ENCODE measurements around the gene SPIRE2. TPM values are rescaled to one million over a fixed set of nuclear protein-coding genes. Genes with fewer than 3 reads are reported as not detected.
A peak's percentile ranks its signal among the peaks of the same experiment; 100 is the strongest.

The SPIRE2 gene
- total RNA-seq, 8 experiments from 2014 or later: 3.7 to 21.5 (median 14.0) TPM

GRCh38 chr16:89904606-89905510 lies 76.6 kb downstream of the SPIRE2 start:
- H3K4me1 ChIP-seq (replicated peaks in 1 of 2): peaks cover 5 to 10% of the 10 kb centered on the region in 2 donors
- 74 to 100% (median 99%) methylated on average over 1 to 12 of the region's 31 CpGs; no CpG with 5 or more reads in 3 of the 10 experiments for WGBS, 10 experiments
- H3K4me3 ChIP-seq: no peak overlapping the region
- in situ Hi-C loops (cut with MboI; ENCODE audit: low pct_unique_long_range_greater_than_20kb in 2 of 9, low sequenced_read_pairs in 9 of 9, unreplicated experiment in 9 of 9): no loop called here
- peak in 2 of 8 experiments; percentile 12 to 22 for ATAC-seq (replicated peaks in 6 of 8)
- H3K27ac ChIP-seq: peak overlapping the region; percentile 71 to 81

GRCh38 chr16:89905511-89906139 lies 77.3 kb downstream of the SPIRE2 start:
- 57 to 100% (median 97%) methylated on average over 1 to 11 of the region's 23 CpGs; no CpG with 5 or more reads in 3 of the 10 experiments for WGBS, 10 experiments
- H3K27ac ChIP-seq: peak overlapping the region; percentile 71 to 81

GRCh38 chr16:89906140-89907025 lies 78.1 kb downstream of the SPIRE2 start:
- H3K4me3 ChIP-seq: no peak overlapping the region
- H3K4me1 ChIP-seq (replicated peaks in 1 of 2): peaks cover 8 to 10% of the 10 kb centered on the region in 2 donors
- in situ Hi-C loops (cut with MboI; ENCODE audit: low pct_unique_long_range_greater_than_20kb in 2 of 9, low sequenced_read_pairs in 9 of 9, unreplicated experiment in 9 of 9): no loop called here
- peak overlapping the region; percentile 71 to 81 for H3K27ac ChIP-seq
- WGBS, 10 experiments: 91 to 100% (median 100%) methylated on average over 3 to 21 of the region's 40 CpGs; no CpG with 5 or more reads in 3 of the 10 experiments
- peak in 5 of 8 experiments; percentile 2 to 66 (median 63) for ATAC-seq (replicated peaks in 6 of 8)

More at GRCh38 chr16:89905511-89906139, 77.3 kb downstream of the SPIRE2 start:
- peak in 5 of 8 experiments; percentile 36 to 81 (median 74) for ATAC-seq (replicated peaks in 6 of 8)
- no peak overlapping the region for H3K4me3 ChIP-seq
- peaks cover 8 to 10% of the 10 kb centered on the region in 2 donors for H3K4me1 ChIP-seq (replicated peaks in 1 of 2)
- in situ Hi-C loops (cut with MboI; ENCODE audit: low pct_unique_long_range_greater_than_20kb in 2 of 9, low sequenced_read_pairs in 9 of 9, unreplicated experiment in 9 of 9): no loop called here

GRCh38 chr16:89907055-89907814 lies 79.0 kb downstream of the SPIRE2 start:
- ATAC-seq (replicated peaks in 6 of 8): no peak
- peaks cover 8 to 10% of the 10 kb centered on the region in 2 donors for H3K4me1 ChIP-seq (replicated peaks in 1 of 2)
- no peak overlapping the region for H3K4me3 ChIP-seq
- in situ Hi-C loops (cut with MboI; ENCODE audit: low pct_unique_long_range_greater_than_20kb in 2 of 9, low sequenced_read_pairs in 9 of 9, unreplicated experiment in 9 of 9): no loop called here
- 95% methylated on average over 4 of the region's 13 CpGs; no CpG with 5 or more reads in 9 of the 10 experiments for WGBS, 10 experiments
- H3K27ac ChIP-seq: no peak overlapping the region

GRCh38 chr16:89908236-89908635 lies 80.0 kb downstream of the SPIRE2 start:
- WGBS, 10 experiments: no CpG with 5 or more reads among the region's 4 CpGs
- peaks cover 8 to 10% of the 10 kb centered on the region in 2 donors for H3K4me1 ChIP-seq (replicated peaks in 1 of 2)
- no peak overlapping the region for H3K27ac ChIP-seq
- in situ Hi-C loops (cut with MboI; ENCODE audit: low pct_unique_long_range_greater_than_20kb in 2 of 9, low sequenced_read_pairs in 9 of 9, unreplicated experiment in 9 of 9): no loop called here
- H3K4me3 ChIP-seq: no peak overlapping the region
- no peak for ATAC-seq (replicated peaks in 6 of 8)

GRCh38 chr16:89909777-89910716 lies 81.8 kb downstream of the SPIRE2 start:
- 35 to 100% (median 80%) methylated on average over 1 to 18 of the region's 47 CpGs; no CpG with 5 or more reads in 2 of the 10 experiments for WGBS, 10 experiments
- peak; percentile 64 to 92 (median 82) for ATAC-seq (replicated peaks in 6 of 8)
- in situ Hi-C loops (cut with MboI; ENCODE audit: low pct_unique_long_range_greater_than_20kb in 2 of 9, low sequenced_read_pairs in 9 of 9, unreplicated experiment in 9 of 9): no loop called here
- Histone ChIP-seq H3K27ac (peak overlapping the region; percentile 7 to 58), H3K4me1 (replicated peaks in 1 of 2) (peaks cover 8 to 10% of the 10 kb centered on the region in 2 donors), H3K4me3 (no peak overlapping the region)

- WGBS, 10 experiments: 64 to 100% methylated on average over 2 to 8 of the region's 27 CpGs; no CpG with 5 or more reads in 8 of the 10 experiments
- peaks cover 4 to 6% of the 10 kb centered on the region in 2 donors for H3K4me1 ChIP-seq (replicated peaks in 1 of 2)
- H3K4me3 ChIP-seq: no peak overlapping the region
- in situ Hi-C loops (cut with MboI; ENCODE audit: low pct_unique_long_range_greater_than_20kb in 2 of 9, low sequenced_read_pairs in 9 of 9, unreplicated experiment in 9 of 9): no loop called here
- ATAC-seq (replicated peaks in 6 of 8): peak in 1 of 8 experiments; percentile 1
- no peak overlapping the region for H3K27ac ChIP-seq
These were observed 82.6 kb downstream of the SPIRE2 start for GRCh38 chr16:89910717-89911354.

- Histone ChIP-seq H3K4me3 (no peak overlapping the region), H3K27ac (no peak overlapping the region), H3K4me1 (replicated peaks in 1 of 2) (peaks cover 2 to 4% of the 10 kb centered on the region in 2 donors)
- ATAC-seq (replicated peaks in 6 of 8): no peak
- 95 to 100% (median 98%) methylated on average over 1 to 7 of the region's 14 CpGs; no CpG with 5 or more reads in 6 of the 10 experiments for WGBS, 10 experiments
- in situ Hi-C loops (cut with MboI; ENCODE audit: low pct_unique_long_range_greater_than_20kb in 2 of 9, low sequenced_read_pairs in 9 of 9, unreplicated experiment in 9 of 9): no loop called here
These were observed 83.1 kb downstream of the SPIRE2 start for GRCh38 chr16:89911375-89911774.

GRCh38 chr16:89912143-89912542 lies 83.9 kb downstream of the SPIRE2 start:
- in situ Hi-C loops (cut with MboI; ENCODE audit: low pct_unique_long_range_greater_than_20kb in 2 of 9, low sequenced_read_pairs in 9 of 9, unreplicated experiment in 9 of 9): no loop called here
- Histone ChIP-seq H3K27ac (no peak overlapping the region), H3K4me3 (no peak overlapping the region), H3K4me1 (replicated peaks in 1 of 2) (peaks cover under 1 to 4% of the 10 kb centered on the region in 2 donors)
- WGBS, 10 experiments: 80 to 100% (median 84%) methylated on average over 1 to 5 of the region's 13 CpGs; no CpG with 5 or more reads in 5 of the 10 experiments
- no peak for ATAC-seq (replicated peaks in 6 of 8)

GRCh38 chr16:89912627-89913026 lies 84.4 kb downstream of the SPIRE2 start:
- Histone ChIP-seq H3K27ac (no peak overlapping the region), H3K4me3 (no peak overlapping the region), H3K4me1 (replicated peaks in 1 of 2) (peaks cover 5 to 9% of the 10 kb centered on the region in 2 donors)
- in situ Hi-C loops (cut with MboI; ENCODE audit: low pct_unique_long_range_greater_than_20kb in 2 of 9, low sequenced_read_pairs in 9 of 9, unreplicated experiment in 9 of 9): no loop called here
- ATAC-seq (replicated peaks in 6 of 8): no peak
- WGBS, 10 experiments: 83 to 100% methylated on average over 6 of the region's 14 CpGs; no CpG with 5 or more reads in 8 of the 10 experiments
